ACHN (cell line): ENCODE results near the gene HERC3.
"Not testable (repeated sequence)": the region's sequence is repeated elsewhere in the genome, so short reads cannot be mapped to it uniquely, and the experiment has no call there.

ENCODE experiments used
- DNase-seq: peaks from one replicate; pipeline ENCODE4 v3.0.0-alpha.2; 2015
- in situ Hi-C: cut with HindIII; loops from 2 replicates; pipeline ENCODE4 v1.10.0; 2017; ENCODE audit warnings: low sequenced_read_pairs, low pct_ligation_motif_present, low pct_unique_long_range_greater_than_20kb

The HERC3 gene

GRCh38 chr4:88604978-88605678, 12.8 kb downstream of the HERC3 start:
- in situ Hi-C loops, result no loop called here
- no peak for DNase-seq

GRCh38 chr4:88605736-88606135, 13.5 kb downstream of the HERC3 start:
- in situ Hi-C loops, result no loop called here
- DNase-seq, result no peak

- DNase-seq, result no peak
- in situ Hi-C loops, result no loop called here
Measured at GRCh38 chr4:88606832-88607231, 14.6 kb downstream of the HERC3 start.

- in situ Hi-C loops, result no loop called here
- no peak for DNase-seq
Measured at GRCh38 chr4:88609387-88609786, 17.1 kb downstream of the HERC3 start.

GRCh38 chr4:88609794-88610193, 17.5 kb downstream of the HERC3 start:
- in situ Hi-C loops, result not testable (repeated sequence)

GRCh38 chr4:88610771-88611170, 18.5 kb downstream of the HERC3 start:
- in situ Hi-C loops, result no loop called here
- DNase-seq, result peak; percentile 54

More at GRCh38 chr4:88609794-88610193, 17.5 kb downstream of the HERC3 start:
- not testable (repeated sequence) for DNase-seq

GRCh38 chr4:88613417-88613875, 21.2 kb downstream of the HERC3 start:
- in situ Hi-C loops, result no loop called here
- no peak for DNase-seq

- in situ Hi-C loops, result no loop called here
- no peak for DNase-seq
Measured at GRCh38 chr4:88614058-88614457, 21.8 kb downstream of the HERC3 start.

- peak; percentile 20 for DNase-seq
- in situ Hi-C loops, result no loop called here
Measured at GRCh38 chr4:88616275-88617150, 24.2 kb downstream of the HERC3 start.

GRCh38 chr4:88618782-88619485, 26.7 kb downstream of the HERC3 start:
- in situ Hi-C loops, result no loop called here
- DNase-seq, result no peak

- DNase-seq, result no peak
- in situ Hi-C loops, result no loop called here
Measured at GRCh38 chr4:88619971-88620370, 27.7 kb downstream of the HERC3 start.

- in situ Hi-C loops, result no loop called here
- no peak for DNase-seq
Measured at GRCh38 chr4:88621763-88622327, 29.6 kb downstream of the HERC3 start.

GRCh38 chr4:88623097-88623496, 30.8 kb downstream of the HERC3 start:
- in situ Hi-C loops, result no loop called here
- DNase-seq, result no peak

GRCh38 chr4:88628746-88629145, 36.5 kb downstream of the HERC3 start:
- DNase-seq, result no peak

GRCh38 chr4:88629826-88630225, 37.5 kb downstream of the HERC3 start:
- in situ Hi-C loops, result no loop called here
- no peak for DNase-seq

More at GRCh38 chr4:88628746-88629145, 36.5 kb downstream of the HERC3 start:
- in situ Hi-C loops, result no loop called here

GRCh38 chr4:88630756-88631155, 38.5 kb downstream of the HERC3 start:
- DNase-seq, result peak; percentile 18
- in situ Hi-C loops, result no loop called here

- in situ Hi-C loops, result no loop called here
- no peak for DNase-seq
Measured at GRCh38 chr4:88643932-88644331, 51.7 kb downstream of the HERC3 start.

- in situ Hi-C loops, result no loop called here
- DNase-seq, result no peak
Measured at GRCh38 chr4:88645994-88646393, 53.7 kb downstream of the HERC3 start.
